ENCODE data around the gene PRR29. TPM values are rescaled to one million over a fixed set of nuclear protein-coding genes. Genes with fewer than 3 reads are reported as not detected.

PRR29 gene
- total and polyA plus RNA-seq, 4 donors: 0.02 to 0.35 (median 0.14) TPM; not detected in 1

DNA sequence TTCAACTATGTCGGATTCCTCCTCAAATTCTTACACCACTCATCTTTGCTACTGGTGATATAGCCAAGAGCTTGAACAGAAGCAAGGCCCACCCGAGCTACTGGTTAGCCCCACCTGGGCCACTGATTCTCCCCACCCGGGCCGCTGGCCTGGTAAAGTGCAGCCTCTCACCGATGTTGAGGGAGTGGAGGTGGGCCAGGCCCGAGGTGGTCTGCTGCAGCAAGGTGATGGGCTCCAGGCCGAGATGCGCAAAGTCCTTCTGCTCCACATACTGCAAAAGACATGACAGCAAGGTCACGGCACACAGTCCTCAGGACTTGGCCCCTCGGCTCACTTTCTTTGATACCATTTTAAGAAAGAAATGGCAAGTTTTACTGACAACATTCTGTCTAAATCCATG, 55.0 kb downstream of the PRR29 start:
- TF ChIP-seq FOXA2 (IDR thresholded peaks at IDR 0.05) (no peak), RAD21 (IDR thresholded peaks at IDR 0.05) (no peak), HNF4G (IDR thresholded peaks at IDR 0.05) (no peak), GABPA (IDR thresholded peaks at IDR 0.05 in 1 of 2, conservative IDR thresholded peaks at IDR 0.05 in 1 of 2) (no peak), NR2F2 (IDR thresholded peaks at IDR 0.05) (no peak), JUND (IDR thresholded peaks at IDR 0.05) (no peak), YY1 (IDR thresholded peaks at IDR 0.05) (no peak), HNF4A (conservative IDR thresholded peaks at IDR 0.05) (no peak), SP1 (IDR thresholded peaks at IDR 0.05) (no peak), RXRA (IDR thresholded peaks at IDR 0.05) (no peak), TAF1 (conservative IDR thresholded peaks at IDR 0.05) (no peak), FOXA1 (IDR thresholded peaks at IDR 0.05) (no peak)
- TF ChIP-seq, protein P1, sequence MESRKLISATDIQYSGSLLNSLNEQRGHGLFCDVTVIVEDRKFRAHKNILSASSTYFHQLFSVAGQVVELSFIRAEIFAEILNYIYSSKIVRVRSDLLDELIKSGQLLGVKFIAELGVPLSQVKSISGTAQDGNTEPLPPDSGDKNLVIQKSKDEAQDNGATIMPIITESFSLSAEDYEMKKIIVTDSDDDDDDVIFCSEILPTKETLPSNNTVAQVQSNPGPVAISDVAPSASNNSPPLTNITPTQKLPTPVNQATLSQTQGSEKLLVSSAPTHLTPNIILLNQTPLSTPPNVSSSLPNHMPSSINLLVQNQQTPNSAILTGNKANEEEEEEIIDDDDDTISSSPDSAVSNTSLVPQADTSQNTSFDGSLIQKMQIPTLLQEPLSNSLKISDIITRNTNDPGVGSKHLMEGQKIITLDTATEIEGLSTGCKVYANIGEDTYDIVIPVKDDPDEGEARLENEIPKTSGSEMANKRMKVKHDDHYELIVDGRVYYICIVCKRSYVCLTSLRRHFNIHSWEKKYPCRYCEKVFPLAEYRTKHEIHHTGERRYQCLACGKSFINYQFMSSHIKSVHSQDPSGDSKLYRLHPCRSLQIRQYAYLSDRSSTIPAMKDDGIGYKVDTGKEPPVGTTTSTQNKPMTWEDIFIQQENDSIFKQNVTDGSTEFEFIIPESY (IDR thresholded peaks at IDR 0.05): no peak
- TF ChIP-seq, protein P2, sequence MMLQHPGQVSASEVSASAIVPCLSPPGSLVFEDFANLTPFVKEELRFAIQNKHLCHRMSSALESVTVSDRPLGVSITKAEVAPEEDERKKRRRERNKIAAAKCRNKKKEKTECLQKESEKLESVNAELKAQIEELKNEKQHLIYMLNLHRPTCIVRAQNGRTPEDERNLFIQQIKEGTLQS (IDR thresholded peaks at IDR 0.05): no peak
- TF ChIP-seq, protein P3, sequence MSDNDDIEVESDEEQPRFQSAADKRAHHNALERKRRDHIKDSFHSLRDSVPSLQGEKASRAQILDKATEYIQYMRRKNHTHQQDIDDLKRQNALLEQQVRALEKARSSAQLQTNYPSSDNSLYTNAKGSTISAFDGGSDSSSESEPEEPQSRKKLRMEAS (IDR thresholded peaks at IDR 0.05): no peak
- TF ChIP-seq, protein P4, sequence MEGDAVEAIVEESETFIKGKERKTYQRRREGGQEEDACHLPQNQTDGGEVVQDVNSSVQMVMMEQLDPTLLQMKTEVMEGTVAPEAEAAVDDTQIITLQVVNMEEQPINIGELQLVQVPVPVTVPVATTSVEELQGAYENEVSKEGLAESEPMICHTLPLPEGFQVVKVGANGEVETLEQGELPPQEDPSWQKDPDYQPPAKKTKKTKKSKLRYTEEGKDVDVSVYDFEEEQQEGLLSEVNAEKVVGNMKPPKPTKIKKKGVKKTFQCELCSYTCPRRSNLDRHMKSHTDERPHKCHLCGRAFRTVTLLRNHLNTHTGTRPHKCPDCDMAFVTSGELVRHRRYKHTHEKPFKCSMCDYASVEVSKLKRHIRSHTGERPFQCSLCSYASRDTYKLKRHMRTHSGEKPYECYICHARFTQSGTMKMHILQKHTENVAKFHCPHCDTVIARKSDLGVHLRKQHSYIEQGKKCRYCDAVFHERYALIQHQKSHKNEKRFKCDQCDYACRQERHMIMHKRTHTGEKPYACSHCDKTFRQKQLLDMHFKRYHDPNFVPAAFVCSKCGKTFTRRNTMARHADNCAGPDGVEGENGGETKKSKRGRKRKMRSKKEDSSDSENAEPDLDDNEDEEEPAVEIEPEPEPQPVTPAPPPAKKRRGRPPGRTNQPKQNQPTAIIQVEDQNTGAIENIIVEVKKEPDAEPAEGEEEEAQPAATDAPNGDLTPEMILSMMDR (IDR thresholded peaks at IDR 0.05; ENCODE audit: low read depth, low read length, missing input control): no peak
- DNase-seq (ENCODE audit: low spot score): no peak
- Histone ChIP-seq H3K9me3 (ENCODE audit: control insufficient read depth in 4 of 4, low read length in 3 of 4) (no peaks in the 10 kb centered on the region), H3K4me1 (ENCODE audit: control insufficient read depth in 4 of 4, insufficient read depth in 4 of 4, low read length in 3 of 4) (peaks cover 0 to 12% (median 5%) of the 10 kb centered on the region in 4 donors), H3K36me3 (ENCODE audit: control insufficient read depth in 4 of 4, insufficient read depth in 3 of 4, low read depth in 1 of 4, low read length in 3 of 4) (peaks cover 46 to 93% (median 70%) of the 10 kb centered on the region in 4 donors), H3K27me3 (ENCODE audit: control insufficient read depth in 4 of 4, insufficient read depth in 4 of 4, low read length in 3 of 4) (no peaks in the 10 kb centered on the region), H3K9ac (ENCODE audit: low read depth in 1 of 2, low read length in 2 of 2) (no peak overlapping the region), H3K27ac (ENCODE audit: low read depth in 1 of 2, low read length in 2 of 2) (no peak overlapping the region), H3K4me3 (ENCODE audit: low read depth in 1 of 3, low read length in 3 of 3) (no peak overlapping the region)
- 98% methylated on average over 10 of the region's 10 CpGs for WGBS

Other genes with a start within 250 kb of the PRR29 start
- gene CCDC47, start 224.8 kb upstream of the PRR29 start, total RNA-seq: 10 to 100 TPM; 67.7 to 87.2 TPM
- gene CCDC47, start 224.8 kb upstream of the PRR29 start, polyA plus RNA-seq: 10 to 100 TPM; 33.0 to 57.8 TPM
- gene DDX42, start 224.2 kb upstream of the PRR29 start, total RNA-seq: 10 to 100 TPM; 39.7 to 64.2 TPM
- gene DDX42, start 224.2 kb upstream of the PRR29 start, polyA plus RNA-seq: 10 to 100 TPM; 15.0 to 20.1 TPM
- 10 to 100 TPM; 51.0 to 57.1 TPM for gene PSMC5, start 170.9 kb upstream of the PRR29 start, total RNA-seq
- gene PSMC5, start 170.9 kb upstream of the PRR29 start, polyA plus RNA-seq: 10 to 100 TPM; 87.3 to 87.4 TPM
- gene FTSJ3, start 170.7 kb upstream of the PRR29 start, total RNA-seq: 10 to 100 TPM; 20.2 to 31.1 TPM
- 10 to 100 TPM; 10.5 to 18.2 TPM for gene FTSJ3, start 170.7 kb upstream of the PRR29 start, polyA plus RNA-seq
- gene SMARCD2, start 155.7 kb upstream of the PRR29 start, total RNA-seq: 10 to 100 TPM; 36.3 to 67.9 TPM
- gene SMARCD2, start 155.7 kb upstream of the PRR29 start, polyA plus RNA-seq: 10 to 100 TPM; 14.5 to 42.5 TPM
- not detected for gene CSH2, start 124.7 kb upstream of the PRR29 start, total RNA-seq
- gene CSH2, start 124.7 kb upstream of the PRR29 start, polyA plus RNA-seq: not detected
- gene GH2, start 116.4 kb upstream of the PRR29 start, total RNA-seq: not detected
- gene GH2, start 116.4 kb upstream of the PRR29 start, polyA plus RNA-seq: not detected
- gene CSH1, start 101.8 kb upstream of the PRR29 start, total RNA-seq: not detected
- gene CSH1, start 101.8 kb upstream of the PRR29 start, polyA plus RNA-seq: not detected
- gene CSHL1, start 87.1 kb upstream of the PRR29 start, total RNA-seq: not detected
- not detected for gene CSHL1, start 87.1 kb upstream of the PRR29 start, polyA plus RNA-seq
- gene GH1, start 79.5 kb upstream of the PRR29 start, total RNA-seq: not detected
- not detected for gene GH1, start 79.5 kb upstream of the PRR29 start, polyA plus RNA-seq
- 1 to 10 TPM; 1.3 to 6.5 TPM for gene CD79B, start 66.0 kb upstream of the PRR29 start, total RNA-seq
- gene CD79B, start 66.0 kb upstream of the PRR29 start, polyA plus RNA-seq: 1 to 10 TPM; 3.4 to 3.6 TPM
- 1 to 10 TPM in 1 of 2 donors, under 1 TPM in 1; 0.70 to 1.3 TPM for gene SCN4A, start 25.4 kb upstream of the PRR29 start, total RNA-seq
- gene SCN4A, start 25.4 kb upstream of the PRR29 start, polyA plus RNA-seq: under 1 TPM; 0.04 to 0.15 TPM
- 10 to 100 TPM; 10.1 to 17.5 TPM for gene ICAM2, start 22.3 kb downstream of the PRR29 start, total RNA-seq
- 10 to 100 TPM in 1 of 2 donors, 1 to 10 TPM in 1; 9.6 to 14.7 TPM for gene ICAM2, start 22.3 kb downstream of the PRR29 start, polyA plus RNA-seq
- 10 to 100 TPM in 1 of 2 donors, 1 to 10 TPM in 1; 7.5 to 35.1 TPM for gene ERN1, start 131.8 kb downstream of the PRR29 start, total RNA-seq
- gene ERN1, start 131.8 kb downstream of the PRR29 start, polyA plus RNA-seq: 10 to 100 TPM in 1 of 2 donors, 1 to 10 TPM in 1; 6.3 to 22.3 TPM